NCI-H510A treated with DMSO at 0.1 percent for 48 hours (cell line): ENCODE measurements around the gene BHLHA15.

ENCODE experiments used
- DNase-seq: peaks from one replicate; lab custom pipeline; 2025; lab: John Stamatoyannopoulos, UW

BHLHA15 gene

DNA sequence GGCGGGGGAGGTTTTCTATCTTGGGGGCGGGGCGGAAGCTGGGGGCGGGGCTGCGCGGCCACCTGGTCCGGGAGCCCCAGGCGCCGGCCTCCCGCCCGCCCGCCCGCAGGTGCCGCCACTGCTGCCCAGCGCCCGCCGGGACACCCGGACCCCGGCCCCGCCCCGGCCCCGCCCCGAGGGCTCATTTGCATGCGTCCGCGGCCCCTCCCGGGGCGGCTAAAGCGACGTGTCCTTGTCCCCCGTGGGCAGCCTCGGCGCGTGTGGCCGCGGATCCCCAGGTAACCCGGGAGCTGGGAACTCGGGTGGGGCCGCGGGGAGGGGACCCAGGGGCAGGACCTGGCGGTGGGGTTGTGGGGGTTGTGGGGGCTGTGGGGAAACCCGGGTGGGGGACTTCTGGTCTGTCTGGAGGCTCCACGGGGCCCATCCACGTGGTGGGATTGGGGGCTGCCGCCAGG, at the start of gene BHLHA15:
BHLHA15 (plus strand) TSS at position 219 of the 455 bp plus-strand sequence. CDS start 871 bp downstream, outside the sequence.
- DNase-seq = peak; percentile 9

DNA sequence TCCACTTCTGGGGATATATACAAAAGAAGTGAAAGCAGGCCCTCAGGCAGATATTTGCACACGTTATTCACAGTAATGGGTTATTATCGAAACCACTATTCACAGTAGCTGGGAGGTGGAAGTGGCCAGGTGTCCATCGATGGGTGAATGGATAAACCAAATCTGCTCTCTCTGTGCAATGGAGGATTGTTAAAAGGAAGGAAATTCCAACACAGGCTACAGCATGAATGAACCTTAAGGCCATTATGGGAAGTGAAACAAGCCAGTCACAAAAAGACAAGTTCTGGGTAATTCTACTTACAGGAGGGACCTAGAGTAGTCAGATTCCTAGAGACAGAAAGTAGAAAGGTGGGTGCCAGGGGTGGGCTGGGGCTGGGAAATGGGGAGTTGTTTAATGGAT, 48.5 kb upstream of the BHLHA15 start:
- no peak for DNase-seq

DNA sequence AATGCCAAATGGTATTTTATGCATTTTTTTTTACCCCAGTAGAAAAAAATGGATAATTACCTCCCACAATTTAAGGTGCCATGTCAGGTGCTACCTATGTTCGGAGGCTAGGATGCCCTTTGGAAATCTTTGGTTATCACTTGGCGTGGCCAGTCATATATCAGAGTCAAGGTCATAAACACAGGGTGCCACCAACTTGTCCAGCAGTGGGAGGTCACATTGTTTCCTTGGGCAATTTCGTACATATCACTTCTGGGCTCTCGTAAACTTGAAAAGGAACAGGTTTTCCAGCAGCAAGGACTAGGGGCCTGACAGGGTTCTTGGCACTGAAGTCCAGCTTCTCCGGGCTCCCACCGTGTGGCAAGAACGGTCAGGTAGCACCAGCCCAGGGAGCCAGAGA, 48.0 kb upstream of the BHLHA15 start:
- DNase-seq = no peak

DNA sequence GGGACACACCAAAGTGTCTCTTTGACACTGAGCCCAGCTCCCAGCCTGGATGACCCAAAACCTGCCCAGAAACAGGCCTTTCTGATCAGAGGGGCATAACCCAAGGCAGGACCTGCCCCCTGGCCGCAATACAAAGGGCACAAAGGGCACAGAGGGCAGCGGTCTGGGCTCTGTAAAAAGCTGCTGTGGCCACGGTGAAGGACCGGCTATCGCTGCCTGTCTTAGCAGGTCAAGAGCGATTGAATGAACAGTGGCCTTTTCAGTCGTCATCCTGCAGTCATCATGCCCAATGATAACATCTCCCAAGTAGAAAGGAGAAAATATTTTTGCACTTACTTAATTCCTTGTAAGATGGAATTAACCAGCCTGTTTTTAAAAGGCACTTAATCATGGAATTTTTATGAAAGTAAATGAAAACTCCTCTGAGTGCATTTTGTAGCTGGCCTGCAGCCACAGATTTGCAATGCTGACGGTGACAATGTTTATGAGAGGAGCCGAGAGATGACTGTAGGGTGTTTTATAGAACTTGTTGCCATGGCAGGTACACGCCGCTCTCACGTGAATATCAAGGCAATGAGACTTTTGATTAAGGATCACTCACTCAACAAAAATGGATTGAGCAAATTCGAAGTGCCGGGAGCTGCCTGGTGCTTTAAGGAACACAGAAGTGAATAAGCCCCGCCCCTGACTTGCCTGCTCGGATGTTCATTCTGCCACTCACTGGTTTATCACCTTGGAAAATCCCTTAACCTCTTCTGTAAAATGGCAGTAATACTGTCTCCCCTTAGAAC, 47.3 kb upstream of the BHLHA15 start:
- DNase-seq = no peak

DNA sequence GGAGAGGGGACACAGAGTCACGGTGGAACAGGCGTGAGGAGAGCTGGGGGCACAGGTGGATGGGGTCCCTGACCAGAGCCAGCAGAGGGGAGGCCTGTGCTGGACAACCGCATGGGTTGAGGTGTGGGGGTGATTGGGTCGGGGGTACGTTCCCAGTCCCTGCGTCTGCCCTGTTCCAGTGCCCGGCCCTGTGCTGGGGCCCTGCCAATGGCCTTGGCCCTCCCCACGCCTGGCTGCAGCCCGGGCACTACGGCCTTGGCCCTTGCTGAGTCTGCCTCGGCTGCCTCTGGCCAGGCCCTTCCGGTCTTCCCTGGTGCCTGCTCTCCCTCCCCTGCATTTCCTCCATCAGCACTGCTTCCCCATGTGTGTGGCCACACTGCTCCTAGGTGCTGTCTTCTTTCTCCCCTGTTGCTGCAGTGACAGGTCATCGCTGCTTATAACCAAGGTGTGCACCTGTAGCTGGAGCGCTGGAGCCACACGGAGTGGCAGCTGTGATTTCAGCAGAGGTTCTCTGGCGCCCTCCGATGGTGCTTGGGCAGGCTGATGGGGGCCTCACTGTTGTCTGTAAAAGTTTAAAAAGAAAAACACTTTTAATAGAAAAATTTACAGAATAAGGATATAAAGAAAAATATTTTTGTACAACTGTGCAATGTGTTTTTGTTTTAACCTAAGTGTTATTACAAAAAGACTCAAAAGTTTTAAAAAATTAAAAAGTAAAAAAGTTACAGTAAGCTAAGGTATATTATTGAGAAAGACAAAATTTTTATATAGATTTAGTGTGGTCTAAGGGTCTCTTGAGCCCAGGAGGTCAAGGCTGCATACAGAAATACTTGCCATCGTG, 45.2 kb upstream of the BHLHA15 start:
- DNase-seq = peak; percentile 15

DNA sequence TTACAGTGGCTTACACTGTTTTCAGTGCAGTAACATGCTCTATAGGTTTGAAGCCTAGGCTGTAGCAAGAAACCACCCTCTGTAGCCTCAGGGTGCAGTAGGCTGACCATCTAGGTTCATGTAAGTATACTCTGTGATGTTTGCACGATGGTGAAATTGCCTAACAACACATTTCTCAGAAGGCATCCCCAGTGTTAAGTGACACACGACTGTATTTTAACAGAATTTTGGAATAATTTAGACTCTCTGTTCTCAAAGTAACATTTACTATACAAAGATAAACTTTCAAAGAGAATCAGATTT, 44.6 kb upstream of the BHLHA15 start:
- DNase-seq = no peak

DNA sequence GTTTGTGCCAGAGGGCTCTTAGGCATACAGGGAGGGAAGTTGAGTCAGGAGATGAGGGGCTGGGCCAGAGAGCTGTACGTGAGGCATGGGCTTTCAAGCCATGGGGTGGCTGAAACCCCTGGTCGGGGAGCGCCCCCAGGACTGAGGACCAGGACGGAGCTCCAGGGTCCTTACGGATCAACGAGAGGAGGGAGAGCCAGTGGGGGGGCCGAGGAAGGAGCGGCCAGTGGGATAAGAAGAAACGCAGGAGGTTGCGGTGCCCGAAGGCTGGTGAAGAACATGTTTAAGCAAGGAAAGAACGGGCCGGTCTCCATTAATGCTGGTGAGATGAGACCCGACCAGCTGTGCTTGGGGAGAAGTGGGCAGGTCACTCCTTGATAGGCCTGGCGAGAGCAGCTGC, 43.6 kb upstream of the BHLHA15 start:
- no peak for DNase-seq

DNA sequence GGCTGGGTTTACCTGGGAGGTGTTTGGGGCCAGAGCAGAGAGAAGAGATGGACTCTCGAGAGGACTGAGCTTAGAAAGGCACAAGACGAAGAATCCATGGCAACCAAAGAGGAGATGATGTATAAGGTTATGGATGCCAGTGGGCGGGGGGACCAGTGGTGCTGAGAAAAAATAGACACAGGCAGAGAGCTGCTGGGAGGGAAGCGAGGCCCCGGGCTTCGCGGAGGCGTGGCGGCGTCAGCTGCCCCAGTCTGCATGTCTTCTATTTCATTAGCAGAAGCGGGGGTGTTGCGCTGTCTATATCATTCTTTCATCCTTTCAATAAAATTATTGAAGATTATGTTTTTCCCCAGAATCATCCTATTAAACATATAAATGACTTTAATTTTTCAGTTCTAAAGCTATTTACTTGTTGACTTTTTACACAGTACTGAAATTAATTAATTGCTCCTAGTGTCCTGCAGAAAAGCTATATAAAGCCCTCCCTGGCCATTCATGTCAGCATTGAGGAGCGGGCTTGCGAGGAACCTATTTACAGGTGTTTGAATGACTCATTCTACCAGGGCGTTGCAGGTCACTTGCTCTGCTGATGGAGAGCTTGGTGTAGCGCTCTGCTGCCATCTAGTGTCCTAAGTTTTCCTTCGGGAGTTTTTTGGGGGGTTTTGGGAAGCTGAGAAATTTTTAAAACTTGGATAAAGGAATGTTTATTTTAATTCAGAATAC, 42.9 kb upstream of the BHLHA15 start:
- DNase-seq = peak; percentile 72

DNA sequence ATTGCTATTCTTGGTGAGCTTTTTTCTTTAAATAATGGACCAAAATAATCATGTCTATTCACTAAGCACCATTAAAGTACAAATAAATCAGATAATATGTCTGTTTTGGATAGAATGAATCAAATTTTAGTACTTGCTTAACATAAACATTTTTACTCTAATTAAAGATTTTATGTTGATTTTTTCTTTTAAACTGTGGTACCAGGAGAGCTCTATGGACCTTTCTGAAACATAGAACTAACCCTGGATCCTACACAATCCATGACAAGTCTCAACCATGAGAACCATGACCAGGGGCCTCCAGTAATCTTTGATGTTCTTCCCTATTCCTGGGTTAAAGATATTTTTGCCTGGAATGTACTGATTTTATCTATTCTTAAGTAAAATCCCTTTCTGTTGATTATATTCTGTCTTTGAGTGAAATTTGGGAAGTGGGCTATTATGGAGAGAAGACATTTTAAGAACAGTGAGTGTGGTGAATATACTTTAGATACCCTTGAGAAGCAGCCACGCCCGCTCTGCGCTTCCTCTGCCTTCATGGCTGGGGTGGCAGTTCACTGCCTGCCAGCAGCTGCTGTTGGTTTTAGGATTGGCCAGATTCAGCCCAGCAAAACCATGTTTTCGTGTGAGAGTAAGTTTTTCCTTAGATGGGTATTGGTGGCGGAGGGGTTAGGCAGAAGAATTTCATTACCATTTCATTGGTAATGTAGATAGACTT, 42.2 kb upstream of the BHLHA15 start:
- DNase-seq = no peak

DNA sequence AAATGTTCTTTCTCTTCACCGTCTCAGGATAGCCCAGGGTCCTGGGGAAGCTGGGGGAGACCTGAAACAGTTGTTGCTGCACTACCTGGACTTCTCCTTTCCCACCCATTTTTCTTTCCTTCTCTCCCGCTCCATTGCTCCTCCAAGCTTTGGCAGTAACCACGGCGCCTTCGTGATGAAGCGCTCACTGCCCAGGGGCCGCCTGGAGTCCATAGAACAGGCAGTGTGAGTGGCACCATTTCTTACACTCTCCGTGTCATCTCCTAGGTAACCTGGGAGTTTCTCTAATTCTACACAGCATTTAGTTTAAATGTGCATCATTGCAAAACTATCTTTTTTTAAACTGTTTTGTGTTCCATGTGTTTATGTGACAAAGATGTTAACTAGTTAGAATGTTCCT, 40.3 kb upstream of the BHLHA15 start:
- DNase-seq = no peak

DNA sequence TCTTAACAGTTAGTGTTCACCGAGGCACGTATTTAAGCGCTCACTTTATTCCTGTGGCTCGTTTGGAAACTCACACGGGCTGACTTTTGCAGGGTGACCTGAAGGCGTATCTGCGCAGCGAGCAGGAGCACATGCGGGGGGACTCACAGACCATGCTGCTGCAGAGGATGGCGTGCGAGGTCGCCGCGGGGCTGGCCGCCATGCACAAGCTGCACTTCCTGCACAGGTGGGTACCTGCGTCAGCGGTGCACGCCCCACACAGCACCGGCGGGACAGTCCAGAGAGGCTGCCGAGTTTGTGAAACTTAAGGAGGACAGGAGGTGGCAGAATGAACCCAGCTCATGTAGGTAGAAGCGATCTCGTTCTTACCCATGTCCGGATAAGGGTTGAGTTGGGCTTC, 39.8 kb upstream of the BHLHA15 start:
- DNase-seq = no peak

DNA sequence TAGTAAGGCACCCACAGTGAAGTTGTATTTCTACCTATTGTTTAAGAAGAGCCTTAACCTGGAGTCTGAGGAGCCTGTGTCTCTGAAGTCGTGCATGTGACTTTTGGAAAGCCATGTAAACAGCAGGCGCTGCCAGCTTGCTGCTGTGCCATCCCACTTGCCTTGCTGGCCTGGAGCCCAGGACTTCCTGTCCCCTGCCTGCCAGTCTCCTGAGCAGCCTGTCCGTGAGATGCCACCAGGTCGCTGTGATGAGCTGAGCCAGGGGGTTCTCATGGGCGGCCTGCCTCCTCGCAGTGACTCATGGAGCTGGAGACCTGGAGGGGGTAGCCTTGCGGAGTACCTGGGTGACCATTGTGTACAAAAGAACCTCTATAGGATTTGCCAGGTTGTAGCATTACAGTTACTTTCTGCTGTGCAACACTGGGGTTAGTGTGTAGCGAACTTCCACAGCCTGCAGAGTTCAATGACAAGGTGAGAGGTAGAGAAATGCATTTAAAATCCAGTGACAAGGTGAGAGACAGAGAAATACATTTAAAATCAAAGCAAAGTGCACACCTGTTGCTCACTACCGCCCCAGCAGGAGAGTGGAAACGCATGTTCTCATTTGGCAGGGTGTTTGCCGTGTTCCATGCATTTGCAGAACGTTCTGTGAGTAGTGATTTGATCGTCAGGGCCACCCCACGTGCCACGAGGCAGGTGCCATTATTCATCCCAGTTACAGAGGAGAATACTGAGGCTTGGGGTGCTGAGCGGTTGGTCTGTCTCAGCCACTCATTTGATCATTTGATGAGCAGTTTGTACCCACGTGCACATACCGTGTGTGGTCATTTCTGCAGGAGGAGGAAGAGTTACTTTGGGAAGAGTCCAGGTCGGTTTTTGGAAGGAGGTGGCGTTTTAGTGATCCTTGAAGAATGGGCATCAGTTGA, 36.6 kb upstream of the BHLHA15 start:
- peak; percentile 5 for DNase-seq

DNA sequence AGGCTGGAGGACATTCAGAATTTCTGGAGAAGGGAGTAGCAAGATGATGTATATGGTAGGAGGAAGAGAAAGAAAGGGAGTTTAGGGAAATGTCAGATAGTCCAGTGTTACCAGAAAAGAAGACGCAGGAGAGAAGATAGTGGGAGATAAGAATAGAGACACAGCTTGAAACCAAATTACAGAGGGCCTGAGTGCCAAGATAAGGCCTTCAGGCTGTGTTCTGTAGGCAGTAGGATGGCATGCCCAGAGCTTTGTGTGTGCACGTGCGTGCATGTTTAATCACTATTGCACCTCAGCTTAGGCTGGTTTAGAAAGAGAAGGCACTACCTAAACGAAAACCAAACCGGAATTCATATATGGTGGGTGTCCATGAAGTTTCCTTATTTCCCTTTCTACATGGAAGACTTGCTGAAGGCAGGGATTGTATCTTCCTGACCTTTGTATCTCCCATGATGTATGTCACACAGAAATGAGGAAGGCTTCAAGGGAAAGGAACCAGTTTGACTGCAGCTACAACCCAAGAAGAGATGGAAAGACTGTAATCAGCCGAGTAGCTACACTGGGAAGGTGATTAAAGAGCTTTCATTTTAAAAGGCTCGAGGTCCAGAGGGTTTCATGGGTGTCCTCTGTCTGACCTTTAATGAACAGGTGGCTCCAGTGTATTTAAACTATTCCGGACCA, 35.8 kb upstream of the BHLHA15 start:
- no peak for DNase-seq

DNA sequence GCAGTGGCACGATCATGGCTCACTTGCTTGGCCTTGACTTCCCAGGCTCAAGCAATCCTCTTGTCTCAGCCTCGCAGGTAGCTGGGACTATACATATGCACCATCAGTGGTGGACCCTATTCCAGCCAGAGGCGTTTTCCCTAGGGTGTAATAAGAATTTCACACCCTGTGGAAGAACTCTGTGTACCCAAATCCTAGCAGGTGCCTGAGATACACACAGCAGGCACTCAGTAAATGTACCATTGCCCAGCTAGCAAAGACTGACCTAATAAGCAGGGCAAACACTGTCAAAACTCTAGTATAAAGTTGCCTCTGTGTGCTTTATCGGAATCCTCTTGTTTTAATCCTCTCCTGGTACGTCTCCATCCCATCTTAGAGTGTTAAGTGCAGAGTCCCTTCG, 33.7 kb upstream of the BHLHA15 start:
- DNase-seq = no peak

DNA sequence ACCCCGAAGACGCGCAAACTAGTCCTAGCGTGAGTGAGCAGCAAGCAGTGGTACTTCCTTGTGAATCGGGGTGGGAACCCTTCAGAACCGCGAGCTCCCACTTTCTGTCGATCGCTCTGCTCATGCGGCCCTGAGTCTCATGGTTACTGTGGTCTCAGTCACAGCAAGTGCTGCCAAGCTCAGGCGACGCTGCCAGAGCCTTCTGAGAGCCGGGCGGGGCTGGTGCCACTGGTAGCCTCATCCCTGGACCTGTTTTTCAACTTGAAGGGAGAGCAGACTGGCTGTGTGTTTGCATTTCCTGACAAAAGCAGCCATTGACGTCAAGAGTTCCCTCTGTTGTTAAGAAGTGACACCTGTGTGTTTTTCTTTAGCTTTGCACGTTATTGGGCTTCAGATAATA, 32.9 kb upstream of the BHLHA15 start:
- peak; percentile 73 for DNase-seq

DNA sequence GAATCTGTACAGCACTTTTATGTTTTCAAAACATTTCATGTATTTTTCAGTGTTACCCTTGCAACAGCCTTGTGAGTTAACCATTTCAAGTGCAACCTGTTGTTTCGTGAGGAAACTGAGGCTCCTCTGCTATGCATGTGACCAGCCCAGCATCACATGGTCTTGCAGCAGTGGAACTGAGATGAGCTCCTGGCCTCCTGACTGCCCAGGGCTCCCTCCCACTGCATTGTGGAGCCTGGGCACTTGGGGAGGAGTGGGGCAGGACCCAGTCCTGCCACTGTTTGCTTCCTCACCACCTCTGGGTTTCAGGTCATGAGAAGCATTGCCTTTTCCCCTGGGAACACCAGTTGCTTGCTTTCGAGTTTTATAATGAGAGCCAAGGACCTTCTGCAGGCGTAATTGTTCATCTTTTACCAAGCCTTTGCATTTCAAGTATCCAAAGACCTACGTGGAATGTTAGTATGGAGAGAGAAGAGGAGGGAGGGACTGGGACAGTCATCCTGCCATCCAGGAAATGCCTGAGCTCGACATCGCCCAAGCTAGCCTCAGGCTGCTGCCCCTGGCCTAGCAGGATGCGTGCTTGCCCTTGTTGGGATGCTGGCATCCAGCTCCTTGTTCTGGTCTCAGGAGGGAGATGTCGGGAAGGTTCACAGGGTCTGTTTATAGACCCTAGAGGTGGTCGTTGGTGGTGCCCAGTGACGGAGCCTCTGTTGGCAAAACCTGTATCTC, 32.3 kb upstream of the BHLHA15 start:
- DNase-seq = no peak

DNA sequence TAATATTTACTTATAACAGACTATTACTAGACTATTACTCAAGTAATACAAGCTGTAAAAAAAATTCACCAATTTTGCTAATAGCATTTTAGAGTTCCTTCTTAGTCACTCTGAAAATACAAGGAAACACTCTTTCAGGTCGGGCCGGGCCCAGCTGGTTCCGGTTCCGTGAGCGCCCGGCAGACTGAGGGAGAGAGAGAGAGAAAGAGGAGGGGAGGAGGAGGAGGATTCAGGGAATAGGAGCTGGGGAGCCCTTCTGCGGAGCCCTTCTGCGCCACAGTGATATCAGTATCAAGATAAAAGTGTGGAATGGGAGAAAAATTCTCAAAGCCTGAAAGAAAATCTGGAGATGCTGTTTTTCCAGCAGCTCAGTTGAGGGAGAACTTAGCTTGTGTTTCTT, 30.5 kb upstream of the BHLHA15 start:
- no peak for DNase-seq

DNA sequence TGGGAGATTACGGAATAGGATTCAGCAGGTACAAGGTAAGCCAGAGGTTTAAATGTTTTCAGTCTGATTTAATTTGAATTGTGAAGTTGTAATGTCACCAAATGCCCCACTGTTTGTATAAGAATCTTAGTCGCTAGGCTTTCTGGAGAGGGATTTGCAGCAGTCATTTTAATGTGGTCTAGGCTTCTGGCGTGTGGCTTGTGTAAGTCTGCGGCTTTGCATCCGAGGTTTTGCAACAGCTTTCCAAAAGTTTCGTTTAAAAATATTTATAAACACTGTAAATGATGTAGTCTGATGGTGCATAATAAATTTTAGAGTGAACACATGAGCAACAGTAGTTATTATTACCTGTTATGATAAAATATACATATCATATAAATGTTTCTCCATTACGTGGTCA, 26.1 kb upstream of the BHLHA15 start:
- DNase-seq = no peak

DNA sequence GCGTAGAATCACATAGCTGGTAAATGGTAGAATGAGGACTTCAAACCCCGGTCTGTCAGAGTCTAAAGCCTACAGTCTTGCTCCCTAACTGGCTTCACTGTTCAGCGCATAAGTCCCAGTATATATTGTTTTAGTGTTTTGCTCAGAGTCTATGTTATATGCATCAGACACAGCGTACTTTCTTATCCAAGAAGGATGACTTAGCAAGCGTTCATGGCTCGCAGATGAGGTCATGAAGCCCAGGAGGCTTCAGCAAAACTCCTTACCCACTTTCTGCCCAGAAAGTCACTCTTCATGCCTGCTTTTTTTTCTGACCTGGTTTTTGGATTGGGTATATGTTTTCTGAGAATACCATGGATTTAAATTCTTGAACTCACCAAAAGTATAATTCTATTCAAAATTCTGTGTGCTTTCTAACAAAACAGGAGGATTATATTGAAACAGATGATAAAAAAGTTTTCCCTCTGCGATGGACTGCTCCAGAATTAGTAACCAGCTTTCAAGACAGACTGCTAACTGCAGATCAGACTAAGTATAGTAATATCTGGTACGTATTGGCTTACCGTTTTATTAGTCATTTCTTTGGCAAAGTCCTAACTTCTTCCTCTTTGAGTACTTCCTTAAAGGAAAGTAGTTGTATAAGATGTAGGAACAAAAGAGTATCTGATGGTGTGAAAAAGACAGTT, 24.6 kb upstream of the BHLHA15 start:
- no peak for DNase-seq
